MM.1S (cell line): Measurements from ENCODE around the gene RP9.

ENCODE experiments used
- EZH2 ChIP-seq: fragments of 300-600 bp; sonication (generic); optimal IDR thresholded peaks from 2 replicates; pipeline ENCODE3; 2017; ENCODE audit warnings: low read depth, mild to moderate bottlenecking, antibody characterized with exemption, low read length, mixed read lengths
- EZH2phosphoT487 ChIP-seq: fragments of 300-600 bp; sonication (generic); IDR thresholded peaks from 2 replicates; pipeline ENCODE4 v1.6.1; 2018; ENCODE audit warnings: antibody characterized with exemption, low read length
- TF ChIP-seq, protein P1 (sequence below): fragments of 300-600 bp; sonication (generic); IDR thresholded peaks from 2 replicates; pipeline ENCODE4 v1.5.1; 2016; ENCODE audit warnings: antibody characterized with exemption, low read length, mixed read lengths

DNA sequence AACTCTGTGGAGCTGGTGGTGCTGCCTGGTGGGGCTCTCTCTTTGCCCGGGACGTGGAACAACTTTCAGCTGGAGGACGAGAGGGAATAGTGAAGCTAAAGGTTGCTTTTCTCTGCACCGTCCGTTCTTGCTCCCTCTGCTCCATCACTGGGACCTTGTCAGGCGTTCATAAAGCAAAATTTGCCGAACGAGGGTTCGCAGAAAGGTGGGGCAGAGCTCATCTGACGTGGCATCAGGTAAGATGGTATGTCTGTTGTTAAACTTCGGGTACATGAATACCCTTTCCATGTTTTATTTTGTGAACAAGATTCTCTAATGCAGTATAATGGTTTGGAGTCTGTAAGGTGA lies 20.6 kb upstream of the RP9 start:
- TF ChIP-seq, protein P1, sequence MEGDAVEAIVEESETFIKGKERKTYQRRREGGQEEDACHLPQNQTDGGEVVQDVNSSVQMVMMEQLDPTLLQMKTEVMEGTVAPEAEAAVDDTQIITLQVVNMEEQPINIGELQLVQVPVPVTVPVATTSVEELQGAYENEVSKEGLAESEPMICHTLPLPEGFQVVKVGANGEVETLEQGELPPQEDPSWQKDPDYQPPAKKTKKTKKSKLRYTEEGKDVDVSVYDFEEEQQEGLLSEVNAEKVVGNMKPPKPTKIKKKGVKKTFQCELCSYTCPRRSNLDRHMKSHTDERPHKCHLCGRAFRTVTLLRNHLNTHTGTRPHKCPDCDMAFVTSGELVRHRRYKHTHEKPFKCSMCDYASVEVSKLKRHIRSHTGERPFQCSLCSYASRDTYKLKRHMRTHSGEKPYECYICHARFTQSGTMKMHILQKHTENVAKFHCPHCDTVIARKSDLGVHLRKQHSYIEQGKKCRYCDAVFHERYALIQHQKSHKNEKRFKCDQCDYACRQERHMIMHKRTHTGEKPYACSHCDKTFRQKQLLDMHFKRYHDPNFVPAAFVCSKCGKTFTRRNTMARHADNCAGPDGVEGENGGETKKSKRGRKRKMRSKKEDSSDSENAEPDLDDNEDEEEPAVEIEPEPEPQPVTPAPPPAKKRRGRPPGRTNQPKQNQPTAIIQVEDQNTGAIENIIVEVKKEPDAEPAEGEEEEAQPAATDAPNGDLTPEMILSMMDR: no peak
- no peak for TF ChIP-seq EZH2
- no peak for TF ChIP-seq EZH2phosphoT487
